Dendritic cell treated with granulocyte-macrophage colony-stimulating factor and Interleukin-4, amounts not matched to agents 40 ng/mL and 50 ng/mL, for 4 days (primary cell): Measurements from ENCODE around the gene CPA3.

Experiments
- H3K27ac Mint-ChIP-seq: one replicate; pipeline ENCODE4 v1.8.0; 2022; ENCODE audit warnings: mild to moderate bottlenecking, mixed read lengths
- H3K27me3 Mint-ChIP-seq: one replicate; pipeline ENCODE4 v1.8.0; 2022; ENCODE audit warnings: mild to moderate bottlenecking, mixed read lengths
- H3K36me3 Mint-ChIP-seq: one replicate; pipeline ENCODE4 v1.8.0; 2022; ENCODE audit warnings: low read depth, mixed read lengths
- H3K4me1 Mint-ChIP-seq: one replicate; pipeline ENCODE4 v1.8.0; 2022; ENCODE audit warnings: low read depth, mixed read lengths
- H3K4me3 Mint-ChIP-seq: one replicate; pipeline ENCODE4 v1.8.0; 2022; ENCODE audit warnings: mild to moderate bottlenecking, moderate library complexity, mixed read lengths
- H3K9me3 Mint-ChIP-seq: one replicate; pipeline ENCODE4 v1.8.0; 2022; ENCODE audit warnings: mixed read lengths
- intact Hi-C: fragments of 100-400 bp; cut with micrococcal nuclease; formaldehyde crosslinking; loops from one replicate; pipeline ENCODE4 v1.15.0; 2022

CPA3 gene

GRCh38 chr3:148878095-148878494 is 13.0 kb downstream of the CPA3 start:
- no peaks in the 10 kb centered on the region for H3K4me1 Mint-ChIP-seq
- H3K9me3 Mint-ChIP-seq, result no peaks in the 10 kb centered on the region
- H3K27me3 Mint-ChIP-seq, result no peaks in the 10 kb centered on the region
- intact Hi-C loops, result no loop called here
- no peaks in the 10 kb centered on the region for H3K36me3 Mint-ChIP-seq
- no peak overlapping the region for H3K27ac Mint-ChIP-seq
- no peak overlapping the region for H3K4me3 Mint-ChIP-seq

- intact Hi-C loops, result no loop called here
- Mint-ChIP-seq H3K4me3 (no peak overlapping the region), H3K27ac (no peak overlapping the region), H3K9me3 (no peaks in the 10 kb centered on the region), H3K27me3 (no peaks in the 10 kb centered on the region), H3K36me3 (no peaks in the 10 kb centered on the region), H3K4me1 (no peaks in the 10 kb centered on the region)
Observed at GRCh38 chr3:148879256-148879655, 14.2 kb downstream of the CPA3 start.

GRCh38 chr3:148880681-148881080 is 15.6 kb downstream of the CPA3 start:
- Mint-ChIP-seq H3K36me3 (no peaks in the 10 kb centered on the region), H3K4me3 (no peak overlapping the region), H3K9me3 (no peaks in the 10 kb centered on the region), H3K27ac (no peak overlapping the region), H3K4me1 (no peaks in the 10 kb centered on the region), H3K27me3 (no peaks in the 10 kb centered on the region)
- intact Hi-C loops, result loop anchor here (1.0 kb wide), 1 partner anchor 153 kb away; no protein-coding TSS in a partner anchor

- Mint-ChIP-seq H3K4me3 (no peak overlapping the region), H3K4me1 (no peaks in the 10 kb centered on the region), H3K27ac (no peak overlapping the region), H3K27me3 (no peaks in the 10 kb centered on the region), H3K36me3 (no peaks in the 10 kb centered on the region), H3K9me3 (no peaks in the 10 kb centered on the region)
- intact Hi-C loops, result no loop called here
Observed at GRCh38 chr3:148881286-148881685, 16.2 kb downstream of the CPA3 start.

GRCh38 chr3:148882288-148882687 is 17.2 kb downstream of the CPA3 start:
- Mint-ChIP-seq H3K9me3 (no peaks in the 10 kb centered on the region), H3K27ac (no peak overlapping the region), H3K4me1 (no peaks in the 10 kb centered on the region), H3K4me3 (no peak overlapping the region), H3K36me3 (no peaks in the 10 kb centered on the region), H3K27me3 (no peaks in the 10 kb centered on the region)
- intact Hi-C loops, result no loop called here

GRCh38 chr3:148883163-148883562 is 18.1 kb downstream of the CPA3 start:
- intact Hi-C loops, result no loop called here
- no peak overlapping the region for H3K27ac Mint-ChIP-seq
- H3K4me3 Mint-ChIP-seq, result no peak overlapping the region
- no peaks in the 10 kb centered on the region for H3K27me3 Mint-ChIP-seq
- no peaks in the 10 kb centered on the region for H3K36me3 Mint-ChIP-seq
- no peaks in the 10 kb centered on the region for H3K4me1 Mint-ChIP-seq
- no peaks in the 10 kb centered on the region for H3K9me3 Mint-ChIP-seq

GRCh38 chr3:148884261-148884660 is 19.2 kb downstream of the CPA3 start:
- no peaks in the 10 kb centered on the region for H3K27me3 Mint-ChIP-seq
- no peaks in the 10 kb centered on the region for H3K9me3 Mint-ChIP-seq
- H3K4me1 Mint-ChIP-seq, result no peaks in the 10 kb centered on the region
- H3K36me3 Mint-ChIP-seq, result no peaks in the 10 kb centered on the region
- H3K27ac Mint-ChIP-seq, result no peak overlapping the region
- no peak overlapping the region for H3K4me3 Mint-ChIP-seq
- intact Hi-C loops, result no loop called here

- Mint-ChIP-seq H3K36me3 (no peaks in the 10 kb centered on the region), H3K27me3 (no peaks in the 10 kb centered on the region), H3K27ac (no peak overlapping the region), H3K9me3 (peaks cover 15% of the 10 kb centered on the region), H3K4me3 (no peak overlapping the region), H3K4me1 (no peaks in the 10 kb centered on the region)
- intact Hi-C loops, result no loop called here
Observed at GRCh38 chr3:148889828-148890227, 24.7 kb downstream of the CPA3 start.

GRCh38 chr3:148896062-148896461 is 31.0 kb downstream of the CPA3 start:
- Mint-ChIP-seq H3K27ac (no peak overlapping the region), H3K4me1 (no peaks in the 10 kb centered on the region), H3K36me3 (no peaks in the 10 kb centered on the region), H3K4me3 (no peak overlapping the region), H3K27me3 (no peaks in the 10 kb centered on the region), H3K9me3 (peaks cover 15% of the 10 kb centered on the region)
- intact Hi-C loops, result no loop called here

GRCh38 chr3:148901987-148902791 is 37.1 kb downstream of the CPA3 start:
- intact Hi-C loops, result no loop called here
- Mint-ChIP-seq H3K9me3 (no peaks in the 10 kb centered on the region), H3K4me3 (no peak overlapping the region), H3K36me3 (no peaks in the 10 kb centered on the region), H3K4me1 (no peaks in the 10 kb centered on the region), H3K27ac (no peak overlapping the region), H3K27me3 (no peaks in the 10 kb centered on the region)

- Mint-ChIP-seq H3K9me3 (no peaks in the 10 kb centered on the region), H3K36me3 (no peaks in the 10 kb centered on the region), H3K4me1 (no peaks in the 10 kb centered on the region), H3K27ac (no peak overlapping the region), H3K27me3 (no peaks in the 10 kb centered on the region), H3K4me3 (no peak overlapping the region)
- intact Hi-C loops, result no loop called here
Observed at GRCh38 chr3:148903022-148903442, 37.9 kb downstream of the CPA3 start.

GRCh38 chr3:148903941-148904340 is 38.8 kb downstream of the CPA3 start:
- no peaks in the 10 kb centered on the region for H3K4me1 Mint-ChIP-seq
- no peak overlapping the region for H3K4me3 Mint-ChIP-seq
- H3K27ac Mint-ChIP-seq, result no peak overlapping the region
- H3K36me3 Mint-ChIP-seq, result no peaks in the 10 kb centered on the region
- H3K27me3 Mint-ChIP-seq, result no peaks in the 10 kb centered on the region
- intact Hi-C loops, result no loop called here
- H3K9me3 Mint-ChIP-seq, result no peaks in the 10 kb centered on the region

- intact Hi-C loops, result no loop called here
- no peaks in the 10 kb centered on the region for H3K9me3 Mint-ChIP-seq
- no peak overlapping the region for H3K27ac Mint-ChIP-seq
- H3K27me3 Mint-ChIP-seq, result no peaks in the 10 kb centered on the region
- no peaks in the 10 kb centered on the region for H3K36me3 Mint-ChIP-seq
- H3K4me3 Mint-ChIP-seq, result no peak overlapping the region
- H3K4me1 Mint-ChIP-seq, result no peaks in the 10 kb centered on the region
Observed at GRCh38 chr3:148906667-148907066, 41.6 kb downstream of the CPA3 start.

GRCh38 chr3:148911173-148911572 is 46.1 kb downstream of the CPA3 start:
- Mint-ChIP-seq H3K27me3 (no peaks in the 10 kb centered on the region), H3K27ac (no peak overlapping the region), H3K4me1 (no peaks in the 10 kb centered on the region), H3K9me3 (no peaks in the 10 kb centered on the region), H3K36me3 (no peaks in the 10 kb centered on the region), H3K4me3 (no peak overlapping the region)
- intact Hi-C loops, result no loop called here

GRCh38 chr3:148911592-148911991 is 46.5 kb downstream of the CPA3 start:
- Mint-ChIP-seq H3K27me3 (no peaks in the 10 kb centered on the region), H3K4me3 (no peak overlapping the region), H3K4me1 (no peaks in the 10 kb centered on the region), H3K27ac (no peak overlapping the region), H3K9me3 (no peaks in the 10 kb centered on the region), H3K36me3 (no peaks in the 10 kb centered on the region)
- intact Hi-C loops, result no loop called here
